Activated CD4-positive, CD25-positive, alpha-beta regulatory T cell treated with anti-CD3 and anti-CD28 coated beads, Interleukin-2, amount 50 U/mL, for 72 hours (primary cell): ENCODE data around the gene AP1G1.
"Not testable (repeated sequence)": the region's sequence is repeated elsewhere in the genome, so short reads cannot be mapped to it uniquely, and the experiment has no call there.

ENCODE experiments used
- DNase-seq: peaks from one replicate; pipeline ENCODE4 v3.0.0; 2021

The AP1G1 gene

GRCh38 chr16:71693164-71693563, 115.5 kb downstream of the AP1G1 start:
- no peak for DNase-seq

DNA sequence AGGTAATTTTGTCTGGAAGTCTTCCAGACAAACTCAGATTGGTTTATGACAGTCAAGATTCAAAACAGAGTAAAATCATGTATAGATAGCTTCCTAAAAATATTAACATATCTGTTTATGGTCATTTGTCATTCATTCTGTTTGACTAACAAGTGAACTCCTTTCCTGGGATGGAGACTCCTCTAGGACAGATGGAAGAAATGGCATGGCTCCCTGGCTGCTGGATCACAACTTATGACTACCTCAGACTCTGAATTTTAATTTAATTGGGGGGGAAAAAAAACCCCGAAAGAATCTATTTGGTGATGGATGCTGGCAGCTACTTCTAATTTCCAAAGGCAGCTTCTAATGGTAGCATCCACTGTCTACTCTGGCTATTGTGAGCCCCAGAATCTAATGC, 118.7 kb downstream of the AP1G1 start:
- DNase-seq: no peak

DNA sequence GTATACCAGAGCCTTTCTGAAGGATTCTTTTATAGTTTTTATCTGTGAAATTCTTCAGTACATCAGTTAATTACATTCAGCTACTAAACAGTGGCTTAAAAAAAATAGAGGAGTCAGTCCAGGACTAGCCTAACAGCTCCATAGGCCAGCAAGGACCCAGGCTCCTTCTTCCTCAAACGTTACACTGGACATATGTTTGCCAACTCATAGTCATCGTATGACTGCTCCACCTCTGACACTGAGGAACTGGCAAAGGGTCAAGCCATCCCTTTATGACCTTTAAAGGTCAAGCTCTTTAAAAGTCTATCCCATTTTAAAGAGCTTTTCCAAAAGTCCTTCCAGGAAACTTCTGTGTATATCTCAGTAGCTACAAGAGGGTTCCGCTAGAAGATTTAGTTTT, 120.8 kb downstream of the AP1G1 start:
- no peak for DNase-seq

- DNase-seq: not testable (repeated sequence)
These were observed 124.4 kb downstream of the AP1G1 start for GRCh38 chr16:71684280-71684679.

- no peak for DNase-seq
These were observed 127.3 kb downstream of the AP1G1 start for GRCh38 chr16:71681360-71681759.
